AG04450 (cell line): ENCODE results near the gene RBM19. TPM values are rescaled to one million over a fixed set of nuclear protein-coding genes. Genes with fewer than 3 reads are reported as not detected.
A peak's percentile ranks its signal among the peaks of the same experiment; 100 is the strongest.

Experiments used
- CTCF ChIA-PET: fragments of 300-600, 350-600 bp; formaldehyde crosslinking; extraction: SDS; loops from one replicate; lab custom pipeline; 2022; ENCODE audit warnings: antibody characterized with exemption, inconsistent platforms; lab: Charles Lee
- POLR2A ChIA-PET: fragments of 350-600 bp; formaldehyde crosslinking; extraction: SDS; loops from one replicate; lab custom pipeline; 2021; ENCODE audit warnings: antibody characterized with exemption, inconsistent platforms; lab: Yijun Ruan, JAX
- DNase-seq: peaks from one replicate; pipeline ENCODE4 v3.0.0-alpha.2; 2011; ENCODE audit warnings: low read depth, low spot score
- H3K27ac ChIP-seq: one replicate; pipeline ENCODE4 v1.5.1; 2012; ENCODE audit warnings: low read depth, low read length, control low read depth
- H3K27me3 ChIP-seq: one replicate; pipeline ENCODE4 v1.6.0; 2012; ENCODE audit warnings: low read length; ENCODE audit not compliant: control insufficient read depth, insufficient read depth
- H3K4me3 ChIP-seq: 2 replicates; pipeline ENCODE4 v1.5.1; 2011; ENCODE audit warnings: mild to moderate bottlenecking, low read depth, low read length, control low read depth
- H3K9me3 ChIP-seq: 2 replicates; pipeline ENCODE4 v1.5.1; 2012; ENCODE audit warnings: low read length; ENCODE audit not compliant: control insufficient read depth, insufficient read depth
- polyA plus RNA-seq: library from polyadenylated mRNA; depleted of rRNA; stranded (reverse); fragments of >200 nt; gene quantifications from 2 replicates; pipeline ENCODE4 v1.2.3, GENCODE V29; 2011
- TF ChIP-seq, protein P1 (sequence below): IDR thresholded peaks from 2 replicates; pipeline ENCODE4 v1.5.1; 2011; ENCODE audit warnings: low read depth, low read length, control low read depth, inconsistent platforms

Gene RBM19
- polyA plus RNA-seq, 1 experiment: 10.6 TPM

GRCh38 chr12:113820309-113820708 is 145.8 kb downstream of the RBM19 start:
- no peaks in the 10 kb centered on the region for H3K9me3 ChIP-seq
- ChIA-PET CTCF (no interaction called here), POLR2A (no interaction called here)
- no peak for DNase-seq
- no peaks in the 10 kb centered on the region for H3K27me3 ChIP-seq
- no peak overlapping the region for H3K4me3 ChIP-seq
- H3K27ac ChIP-seq: no peak overlapping the region
- TF ChIP-seq, protein P1, sequence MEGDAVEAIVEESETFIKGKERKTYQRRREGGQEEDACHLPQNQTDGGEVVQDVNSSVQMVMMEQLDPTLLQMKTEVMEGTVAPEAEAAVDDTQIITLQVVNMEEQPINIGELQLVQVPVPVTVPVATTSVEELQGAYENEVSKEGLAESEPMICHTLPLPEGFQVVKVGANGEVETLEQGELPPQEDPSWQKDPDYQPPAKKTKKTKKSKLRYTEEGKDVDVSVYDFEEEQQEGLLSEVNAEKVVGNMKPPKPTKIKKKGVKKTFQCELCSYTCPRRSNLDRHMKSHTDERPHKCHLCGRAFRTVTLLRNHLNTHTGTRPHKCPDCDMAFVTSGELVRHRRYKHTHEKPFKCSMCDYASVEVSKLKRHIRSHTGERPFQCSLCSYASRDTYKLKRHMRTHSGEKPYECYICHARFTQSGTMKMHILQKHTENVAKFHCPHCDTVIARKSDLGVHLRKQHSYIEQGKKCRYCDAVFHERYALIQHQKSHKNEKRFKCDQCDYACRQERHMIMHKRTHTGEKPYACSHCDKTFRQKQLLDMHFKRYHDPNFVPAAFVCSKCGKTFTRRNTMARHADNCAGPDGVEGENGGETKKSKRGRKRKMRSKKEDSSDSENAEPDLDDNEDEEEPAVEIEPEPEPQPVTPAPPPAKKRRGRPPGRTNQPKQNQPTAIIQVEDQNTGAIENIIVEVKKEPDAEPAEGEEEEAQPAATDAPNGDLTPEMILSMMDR: no peak

GRCh38 chr12:113819495-113819894 is 146.6 kb downstream of the RBM19 start:
- TF ChIP-seq, protein P1: no peak
- POLR2A ChIA-PET: no interaction called here
- no peak for DNase-seq
- CTCF ChIA-PET: interaction anchor here (0.9 kb wide), 1 partner anchor 18 kb away, joined by 3 read pairs; no protein-coding TSS in a partner anchor
- Histone ChIP-seq H3K27me3 (no peaks in the 10 kb centered on the region), H3K27ac (no peak overlapping the region), H3K4me3 (no peak overlapping the region), H3K9me3 (no peaks in the 10 kb centered on the region)

DNA sequence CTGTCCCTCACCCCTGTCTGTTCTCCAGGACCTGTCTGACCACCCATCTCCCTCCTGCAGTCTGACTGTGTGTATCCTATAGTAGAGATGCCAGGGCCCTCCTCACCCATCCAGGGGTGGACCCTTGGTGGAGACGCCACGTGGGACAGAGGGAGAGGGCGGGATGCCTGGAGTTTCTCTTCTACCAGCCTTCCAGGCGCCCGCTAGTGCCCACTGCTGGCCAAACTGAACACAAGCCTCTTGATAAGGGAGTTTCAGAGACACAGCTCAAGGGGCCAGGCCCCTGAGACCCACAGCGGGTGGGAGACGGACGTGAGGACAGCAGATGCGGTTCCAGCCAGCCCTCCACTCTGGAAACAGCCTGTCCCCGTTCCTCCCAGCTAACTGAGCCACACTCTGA is 147.3 kb downstream of the RBM19 start:
- TF ChIP-seq, protein P1: peak; percentile 38; the same call in 1 of the 2 replicates
- CTCF ChIA-PET: interaction anchor here (0.9 kb wide), 1 partner anchor 19 kb away, joined by 3 read pairs; no protein-coding TSS in a partner anchor
- Histone ChIP-seq H3K27ac (no peak overlapping the region), H3K27me3 (no peaks in the 10 kb centered on the region), H3K4me3 (no peak overlapping the region), H3K9me3 (no peaks in the 10 kb centered on the region)
- DNase-seq: no peak
- POLR2A ChIA-PET: no interaction called here

- CTCF ChIA-PET: interaction anchor here (0.6 kb wide), 1 partner anchor 10 kb away, joined by 3 read pairs; no protein-coding TSS in a partner anchor
- H3K9me3 ChIP-seq: no peaks in the 10 kb centered on the region
- no peak for DNase-seq
- H3K27ac ChIP-seq: no peak overlapping the region
- no peaks in the 10 kb centered on the region for H3K27me3 ChIP-seq
- POLR2A ChIA-PET: no interaction called here
- TF ChIP-seq, protein P1: no peak
- H3K4me3 ChIP-seq: no peak overlapping the region
These were observed 147.8 kb downstream of the RBM19 start for GRCh38 chr12:113818283-113818682.

DNA sequence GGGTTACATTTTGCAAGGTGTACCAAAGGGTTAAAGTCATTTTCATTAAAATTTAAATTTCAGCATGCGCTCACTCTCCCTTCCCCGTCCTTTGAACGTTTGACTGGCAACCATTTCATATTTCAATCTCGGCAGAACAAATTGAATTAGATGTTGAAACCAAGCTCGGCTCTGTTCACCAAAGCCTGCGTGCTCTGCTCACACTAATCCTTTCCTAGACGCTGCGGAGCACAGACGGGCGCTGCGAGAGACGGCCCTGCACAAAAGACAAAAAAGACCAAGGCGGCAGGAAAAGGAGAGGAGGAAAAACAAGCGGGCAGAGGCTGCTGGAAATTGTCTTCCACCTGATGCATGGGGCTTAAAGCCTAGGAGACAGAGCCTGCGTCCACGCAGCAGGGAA is 149.3 kb downstream of the RBM19 start:
- TF ChIP-seq, protein P1: no peak
- H3K4me3 ChIP-seq: no peak overlapping the region
- no peak overlapping the region for H3K27ac ChIP-seq
- H3K27me3 ChIP-seq: no peaks in the 10 kb centered on the region
- ChIA-PET CTCF (no interaction called here), POLR2A (no interaction called here)
- DNase-seq: no peak
- no peaks in the 10 kb centered on the region for H3K9me3 ChIP-seq
